SKM-1 treated with dmso at 0.1 percent for 144 hours (cell line): ENCODE data around the gene FLII.

Source experiments
- DNase-seq: peaks from one replicate; lab custom pipeline; 2025; ENCODE audit not compliant: unreplicated experiment; lab: John Stamatoyannopoulos, UW

Gene FLII

GRCh38 chr17:18260332-18261145 lies 2.0 kb upstream of the FLII start, which contains the start of gene MIEF2:
Gene MIEF2 (plus strand): TSS chr17:18260662. CDS start chr17:18262721, 2,059 bp downstream.
- DNase-seq = peak; percentile 87

GRCh38 chr17:18259621-18260331 lies 1.2 kb upstream of the FLII start:
- DNase-seq = no peak

GRCh38 chr17:18257982-18258355 lies 569 bp downstream of the FLII start:
- peak; percentile 52 for DNase-seq

GRCh38 chr17:18257268-18257981 lies 1.1 kb downstream of the FLII start:
- DNase-seq = no peak

- no peak for DNase-seq
Measured at GRCh38 chr17:18256776-18257175, 1.8 kb downstream of the FLII start.

- DNase-seq = no peak
Measured at GRCh38 chr17:18256351-18256750, 2.2 kb downstream of the FLII start.

GRCh38 chr17:18254888-18255649 lies 3.5 kb downstream of the FLII start:
- DNase-seq = no peak

- no peak for DNase-seq
Measured at GRCh38 chr17:18253947-18254821, 4.4 kb downstream of the FLII start.

- no peak for DNase-seq
Measured at GRCh38 chr17:18253187-18253884, 5.2 kb downstream of the FLII start.

- DNase-seq = no peak
Measured at GRCh38 chr17:18252160-18252559, 6.4 kb downstream of the FLII start.

- no peak for DNase-seq
Measured at GRCh38 chr17:18251204-18251603, 7.3 kb downstream of the FLII start.

GRCh38 chr17:18250708-18251107 lies 7.8 kb downstream of the FLII start:
- no peak for DNase-seq

- no peak for DNase-seq
Measured at GRCh38 chr17:18250259-18250658, 8.3 kb downstream of the FLII start.

GRCh38 chr17:18248811-18249210 lies 9.7 kb downstream of the FLII start:
- no peak for DNase-seq

- peak; percentile 23 for DNase-seq
Measured at GRCh38 chr17:18248300-18248731, 10.2 kb downstream of the FLII start.

GRCh38 chr17:18247613-18248001 lies 10.9 kb downstream of the FLII start:
- DNase-seq = no peak

GRCh38 chr17:18246880-18247612 lies 11.5 kb downstream of the FLII start:
- DNase-seq = no peak

GRCh38 chr17:18246109-18246725 lies 12.3 kb downstream of the FLII start:
- no peak for DNase-seq
